HEK293 (cell line): ENCODE data around the gene PCID2.

Experiments
- REST ChIP-seq: fragments of 450-650 bp; formaldehyde crosslinking; IDR thresholded peaks from 2 replicates; pipeline ENCODE4 v1.5.1; 2016; ENCODE audit warnings: missing biosample characterization, missing genetic modification characterization
- ZNF302 ChIP-seq: fragments of 450-650 bp; formaldehyde crosslinking; IDR thresholded peaks from 2 replicates; pipeline ENCODE4 v1.5.1; 2016; ENCODE audit warnings: missing biosample characterization, missing genetic modification characterization, low read depth
- ZNF580 ChIP-seq: fragments of 450-650 bp; formaldehyde crosslinking; IDR thresholded peaks from 2 replicates; pipeline ENCODE4 v1.5.1; 2016; ENCODE audit warnings: missing biosample characterization, missing genetic modification characterization

GRCh38 chr13:113218586-113218985, 10.1 kb upstream of the PCID2 start:
- TF ChIP-seq ZNF302 (tag by site-specific recombination) (no peak), REST (tag by site-specific recombination) (no peak), ZNF580 (tag by site-specific recombination) (no peak)
